GM19438 (cell line): ENCODE measurements around the gene YBX2.

ENCODE experiments used
- ATAC-seq: cut with Tn5 transposase; IDR thresholded peaks from one replicate; pipeline ENCODE4 v1.9.1; 2021; ENCODE audit warnings: low read depth; ENCODE audit not compliant: unreplicated experiment

YBX2 gene

GRCh38 chr17:7323731-7324437 lies 29.4 kb upstream of the YBX2 start:
- no peak for ATAC-seq

- ATAC-seq, result no peak
Observed at GRCh38 chr17:7322520-7323194, 28.2 kb upstream of the YBX2 start.

GRCh38 chr17:7321466-7321865 lies 27.0 kb upstream of the YBX2 start:
- ATAC-seq, result no peak

- no peak for ATAC-seq
Observed at GRCh38 chr17:7318121-7318860, 23.9 kb upstream of the YBX2 start.

- ATAC-seq, result no peak
Observed at GRCh38 chr17:7317161-7317803, 22.8 kb upstream of the YBX2 start.

GRCh38 chr17:7315570-7316235 lies 21.3 kb upstream of the YBX2 start:
- ATAC-seq, result no peak

- ATAC-seq, result peak; percentile 70
Observed at GRCh38 chr17:7314719-7315569, 20.5 kb upstream of the YBX2 start, which contains the start of gene GPS2. Gene GPS2, minus strand, starts transcription at chr17:7315360. Its CDS starts 308 bp downstream, at chr17:7315052.

- no peak for ATAC-seq
Observed at GRCh38 chr17:7313890-7314718, 19.7 kb upstream of the YBX2 start.

GRCh38 chr17:7313088-7313889 lies 18.9 kb upstream of the YBX2 start:
- ATAC-seq, result no peak

GRCh38 chr17:7312432-7313087 lies 18.1 kb upstream of the YBX2 start:
- no peak for ATAC-seq

GRCh38 chr17:7311110-7311705 lies 16.8 kb upstream of the YBX2 start:
- no peak for ATAC-seq

- ATAC-seq, result no peak
Observed at GRCh38 chr17:7309628-7310027, 15.2 kb upstream of the YBX2 start.

GRCh38 chr17:7308625-7309433 lies 14.4 kb upstream of the YBX2 start:
- no peak for ATAC-seq

GRCh38 chr17:7307686-7308624 lies 13.5 kb upstream of the YBX2 start:
- ATAC-seq, result no peak
